H1 (cell line): ENCODE data around the gene GFI1B. TPM values are rescaled to one million over a fixed set of nuclear protein-coding genes. Genes with fewer than 3 reads are reported as not detected.

Experiments used
- CTCF ChIA-PET: fragments of 300-600 bp; sonication (Branson Sonifier 250); formaldehyde crosslinking; loops from one replicate; lab custom pipeline; 2021; ENCODE audit not compliant: partially characterized antibody; lab: Charles Lee
- POLR2A ChIA-PET: fragments of 300-600 bp; sonication (Branson Sonifier 250); formaldehyde crosslinking; loops from one replicate; lab custom pipeline; 2021; ENCODE audit warnings: inconsistent platforms; ENCODE audit not compliant: partially characterized antibody; lab: Charles Lee
- DNase-seq, 2 experiments: peaks; one replicate each; pipeline versions ENCODE4 v3.0.0 to v3.0.0-alpha.2; 2010 to 2022; ENCODE audit warnings: low spot score in 2 of 2, low read depth in 1 of 2, mixed read lengths in 1 of 2
- FAIRE-seq: peaks from 2 replicates; lab custom pipeline; 2011; peaks lifted over from hg19 to GRCh38; lab: Jason Lieb, UNC
- H2AFZ ChIP-seq: 2 replicates; pipeline ENCODE4 v1.8.1; 2012; ENCODE audit warnings: low read length, inconsistent platforms
- H2AK5ac ChIP-seq: 2 replicates; pipeline ENCODE4 v1.6.1; 2013; ENCODE audit warnings: low read depth, low read length
- H2BK120ac ChIP-seq: replicated peaks from 2 replicates; pipeline ENCODE3; 2013; ENCODE audit warnings: low read depth, low read length, inconsistent platforms
- H2BK12ac ChIP-seq: 2 replicates; pipeline ENCODE4 v1.6.1; 2013; ENCODE audit warnings: low read depth, low read length
- H2BK15ac ChIP-seq: 2 replicates; pipeline ENCODE4 v1.6.1; 2013; ENCODE audit warnings: low read length
- H2BK20ac ChIP-seq: 2 replicates; pipeline ENCODE4 v1.6.1; 2013; ENCODE audit warnings: low read length
- H2BK5ac ChIP-seq: 2 replicates; pipeline ENCODE4 v1.6.1; 2013; ENCODE audit warnings: low read depth, low read length
- H3K14ac ChIP-seq: 2 replicates; pipeline ENCODE4 v1.6.1; 2013; ENCODE audit warnings: inconsistent platforms; ENCODE audit not compliant: insufficient read length
- H3K18ac ChIP-seq: 2 replicates; pipeline ENCODE4 v1.6.1; 2013; ENCODE audit warnings: low read length; ENCODE audit errors: extremely low read depth
- H3K23ac ChIP-seq: 2 replicates; pipeline ENCODE4 v1.6.1; 2013; ENCODE audit warnings: inconsistent platforms; ENCODE audit not compliant: insufficient read length
- H3K23me2 ChIP-seq: 2 replicates; pipeline ENCODE4 v1.6.1; 2013; ENCODE audit warnings: low read depth, low read length
- H3K27ac ChIP-seq: 2 replicates; pipeline ENCODE4 v1.6.1; 2011; ENCODE audit warnings: low read depth, low read length, inconsistent platforms
- H3K27me3 ChIP-seq, 4 experiments: replicated peaks in 1 of 4; 1 replicate in 1 of 4; 2 replicates in 3 of 4; pipeline versions ENCODE4 v1.6.1 to v1.8.1; 2011 to 2013; ENCODE audit warnings: low read length in 3 of 4, mild to moderate bottlenecking in 3 of 4, inconsistent platforms in 2 of 4, mixed read lengths in 2 of 4, moderate library complexity in 1 of 4; ENCODE audit not compliant: control insufficient read depth in 3 of 4, insufficient read depth in 3 of 4; ENCODE audit errors: extremely low read depth in 1 of 4
- H3K36me3 ChIP-seq, 4 experiments: 2 replicates each; pipeline versions ENCODE4 v1.6.1 to v1.8.1; 2011 to 2013; ENCODE audit warnings: mild to moderate bottlenecking in 4 of 4, low read length in 3 of 4, moderate library complexity in 2 of 4, control low read depth in 1 of 4, inconsistent platforms in 1 of 4; ENCODE audit not compliant: insufficient read depth in 4 of 4, control insufficient read depth in 2 of 4
- H3K4ac ChIP-seq: replicated peaks from 2 replicates; pipeline ENCODE3; 2013; ENCODE audit warnings: low read length, low read depth, mixed read lengths, inconsistent platforms; ENCODE audit not compliant: insufficient read length
- H3K4me1 ChIP-seq, 4 experiments: replicated peaks in 1 of 4; 1 replicate in 1 of 4; 2 replicates in 3 of 4; pipeline versions ENCODE4 v1.6.1 to v1.8.1; 2011 to 2013; ENCODE audit warnings: low read length in 3 of 4, inconsistent platforms in 2 of 4, mixed read lengths in 1 of 4; ENCODE audit not compliant: insufficient read depth in 4 of 4, control insufficient read depth in 3 of 4
- H3K4me2 ChIP-seq, 2 experiments: 2 replicates each; pipeline versions ENCODE4 v1.6.1 to v1.8.1; 2011 to 2013; ENCODE audit warnings: low read depth in 2 of 2, low read length in 2 of 2, control low read depth in 1 of 2, inconsistent platforms in 1 of 2, mild to moderate bottlenecking in 1 of 2; ENCODE audit not compliant: insufficient read depth in 1 of 2
- H3K4me3 ChIP-seq, 4 experiments: fragments of 200-600, 300-600 bp in 1 of 4; sonication (generic), shearing (Covaris generic), sonication (Bioruptor Twin) in 1 of 4; 2 replicates each; pipeline versions ENCODE4 v1.5.1 to v1.8.1; 2011 to 2016; ENCODE audit warnings: low read length in 4 of 4, low read depth in 3 of 4, control low read depth in 2 of 4, inconsistent platforms in 2 of 4, mild to moderate bottlenecking in 2 of 4, mixed read lengths in 1 of 4, moderate library complexity in 1 of 4; ENCODE audit not compliant: insufficient read depth in 2 of 4; ENCODE audit errors: extremely low read depth in 1 of 4
- H3K56ac ChIP-seq: replicated peaks from 2 replicates; pipeline ENCODE3; 2013; ENCODE audit warnings: low read depth, mild to moderate bottlenecking, mixed read lengths, low read length, inconsistent platforms; ENCODE audit not compliant: insufficient read length
- H3K79me1 ChIP-seq: 2 replicates; pipeline ENCODE4 v1.6.1; 2013; ENCODE audit warnings: low read depth, low read length, control low read depth
- H3K79me2 ChIP-seq, 2 experiments: 2 replicates each; pipeline versions ENCODE4 v1.6.1 to v1.8.1; 2012 to 2013; ENCODE audit warnings: low read length in 2 of 2, mild to moderate bottlenecking in 2 of 2, inconsistent platforms in 1 of 2; ENCODE audit not compliant: insufficient read depth in 2 of 2, control insufficient read depth in 1 of 2
- H3K9ac ChIP-seq, 4 experiments: replicated peaks in 1 of 4; 1 replicate in 1 of 4; 2 replicates in 3 of 4; pipeline versions ENCODE4 v1.6.1 to v1.8.1; 2011 to 2013; ENCODE audit warnings: low read depth in 3 of 4, low read length in 3 of 4, control low read depth in 2 of 4, mild to moderate bottlenecking in 2 of 4, moderate library complexity in 2 of 4, inconsistent platforms in 1 of 4; ENCODE audit errors: extremely low read depth in 1 of 4
- H3K9me3 ChIP-seq, 2 experiments: 2 replicates each; pipeline versions ENCODE4 v1.6.1 to v1.8.1; 2012 to 2013; ENCODE audit warnings: mild to moderate bottlenecking in 2 of 2, moderate library complexity in 2 of 2, control low read depth in 1 of 2, inconsistent platforms in 1 of 2, low read depth in 1 of 2, low read length in 1 of 2, mixed read lengths in 1 of 2; ENCODE audit not compliant: insufficient read depth in 2 of 2
- H4K20me1 ChIP-seq, 2 experiments: replicated peaks in 1 of 2; 2 replicates each; pipeline versions ENCODE3 to v1.8.1; 2011 to 2013; ENCODE audit warnings: inconsistent platforms in 2 of 2, low read length in 2 of 2, mild to moderate bottlenecking in 1 of 2; ENCODE audit not compliant: insufficient read depth in 2 of 2, control insufficient read depth in 1 of 2
- H4K5ac ChIP-seq: 2 replicates; pipeline ENCODE4 v1.6.1; 2013; ENCODE audit warnings: low read length, low read depth, mixed read lengths, inconsistent platforms; ENCODE audit not compliant: insufficient read length
- H4K8ac ChIP-seq: 2 replicates; pipeline ENCODE4 v1.8.0; 2013; ENCODE audit warnings: mild to moderate bottlenecking, moderate library complexity, low read length, inconsistent platforms; ENCODE audit not compliant: insufficient read depth; ENCODE audit errors: extremely low read depth
- H4K91ac ChIP-seq: replicated peaks from 2 replicates; pipeline ENCODE3; 2013; ENCODE audit warnings: low read length, mixed read lengths, inconsistent platforms; ENCODE audit not compliant: insufficient read length
- CTBP2 ChIP-seq: IDR thresholded peaks from 2 replicates; pipeline ENCODE4 v1.7.0; 2011; ENCODE audit warnings: borderline replicate concordance, mild to moderate bottlenecking, moderate library complexity, mixed read lengths, low read length; ENCODE audit not compliant: insufficient read depth, insufficient read length
- HDAC2 ChIP-seq, 2 experiments: fragments of 300-600 bp in 1 of 2; sonication (generic) in 1 of 2; IDR thresholded peaks; 2 replicates each; pipeline ENCODE4 v1.6.1; 2011 to 2012; ENCODE audit warnings: low read depth in 2 of 2, low read length in 2 of 2, mild to moderate bottlenecking in 2 of 2, moderate library complexity in 2 of 2, borderline replicate concordance in 1 of 2, inconsistent platforms in 1 of 2
- HDAC6 ChIP-seq: IDR thresholded peaks from one replicate; pipeline ENCODE4 v1.7.1; 2012; ENCODE audit warnings: low read depth, mild to moderate bottlenecking, inconsistent platforms, low read length, moderate library complexity
- KDM1A ChIP-seq: fragments of 200-600, 300-600 bp; sonication (generic); IDR thresholded peaks from 2 replicates; pipeline ENCODE4 v1.7.1; 2016; ENCODE audit warnings: mild to moderate bottlenecking, low read length, borderline replicate concordance
- POLR2AphosphoS5 ChIP-seq: IDR thresholded peaks from 2 replicates; pipeline ENCODE4 v1.6.1; 2011; ENCODE audit warnings: low read depth, low read length
- SAP30 ChIP-seq: fragments of 300-600 bp; sonication (generic); IDR thresholded peaks from 2 replicates; pipeline ENCODE4 v1.7.1; 2012; ENCODE audit warnings: low read length, moderate library complexity, mild to moderate bottlenecking, inconsistent platforms; ENCODE audit not compliant: insufficient read depth, insufficient replicate concordance
- SIRT6 ChIP-seq: IDR thresholded peaks from one replicate; pipeline ENCODE4 v1.7.1; 2012; ENCODE audit warnings: low read length, inconsistent platforms
- TAF7 ChIP-seq: optimal IDR thresholded peaks from 2 replicates; pipeline ENCODE3; 2011; ENCODE audit warnings: low read depth, mild to moderate bottlenecking, inconsistent platforms, low read length, moderate library complexity, borderline replicate concordance
- ZNF274 ChIP-seq: IDR thresholded peaks from 2 replicates; pipeline ENCODE4 v1.7.0; 2012; ENCODE audit warnings: low read length, borderline replicate concordance; ENCODE audit errors: extremely low read depth
- WGBS, 2 experiments: shearing (Covaris generic) in 1 of 2; methylation state at CpG; one replicate each; pipeline versions ENCODE4 v1.1.6 to v1.1.7; 2013 to 2015; ENCODE audit warnings: low lambda C conversion rate in 2 of 2, mixed read lengths in 2 of 2, inconsistent platforms in 1 of 2, low coverage in 1 of 2, missing lambda C conversion rate in 1 of 2; ENCODE audit not compliant: insufficient replicate concordance in 2 of 2, insufficient coverage in 1 of 2, insufficient read length in 1 of 2; ENCODE audit errors: extremely low coverage in 1 of 2, missing lambda C conversion rate in 1 of 2; 5-methylcytosine and 5-hydroxymethylcytosine counted together
- polyA plus RNA-seq, 7 experiments: library from polyadenylated mRNA; depleted of rRNA in 3 of 7; stranded (reverse) in 5 of 7; unstranded in 2 of 7; fragments of >200 nt in 5 of 7; fragments of 200-250 nt in 2 of 7; gene quantifications; 1 replicate in 5 of 7; 2 replicates in 1 of 7; 4 replicates in 1 of 7; pipeline versions ENCODE4 v1.2.1 to v1.2.3, GENCODE V29; 2011 to 2013; ENCODE audit warnings: missing spikeins in 2 of 7, mixed read lengths in 2 of 7
- total RNA-seq: library from RNA; stranded (reverse); fragmentation: NEBNext Ultra II Directional; extraction: Animal tissue kit (Norgen Biotek cat#: 25700); gene quantifications from 2 replicates; pipeline ENCODE4 v1.2.1, GENCODE V29; 2021

Gene GFI1B
- total and polyA plus RNA-seq, 2 of the 8 experiments (the other 6 are each of a cell fraction or from before 2014, with no cell fraction given), result 0.09 to 0.11 TPM

DNA sequence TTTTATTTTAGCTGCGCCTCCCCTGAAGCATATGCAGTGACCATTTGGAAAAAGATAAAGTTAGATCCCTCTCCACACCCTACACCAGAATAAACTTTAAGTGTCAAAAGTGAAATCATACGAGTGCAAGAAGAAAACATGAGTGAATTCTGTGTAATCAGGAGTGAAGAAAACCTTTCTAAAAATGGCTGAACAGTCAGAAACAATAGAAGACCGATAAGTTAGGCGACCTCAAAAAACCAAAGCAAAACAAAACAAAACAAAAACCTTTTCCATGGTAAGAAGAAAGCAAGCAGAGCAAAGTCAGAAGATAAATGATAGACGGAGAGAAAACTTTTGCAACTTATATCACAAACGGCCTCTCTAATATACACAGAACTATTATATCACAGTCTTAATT lies 17.5 kb upstream of the GFI1B start:
- H2BK20ac ChIP-seq, result no peak overlapping the region
- POLR2A ChIA-PET, result no interaction called here
- no peak overlapping the region for H2BK12ac ChIP-seq
- H3K79me1 ChIP-seq, result no peaks in the 10 kb centered on the region
- H4K8ac ChIP-seq, result no peak overlapping the region
- H3K4ac ChIP-seq, result no peak overlapping the region
- H4K5ac ChIP-seq, result no peak overlapping the region
- no peak overlapping the region for H3K18ac ChIP-seq
- no peaks in the 10 kb centered on the region for H3K23me2 ChIP-seq
- H3K4me2 ChIP-seq, result no peak overlapping the region
- no peak overlapping the region for H2AK5ac ChIP-seq
- H3K27ac ChIP-seq, result no peak overlapping the region
- no peaks in the 10 kb centered on the region for H3K9me3 ChIP-seq
- H4K20me1 ChIP-seq, result no peaks in the 10 kb centered on the region
- H3K36me3 ChIP-seq, result no peaks in the 10 kb centered on the region
- no peak overlapping the region for H2BK15ac ChIP-seq
- H2AFZ ChIP-seq, result no peak overlapping the region
- H4K91ac ChIP-seq, result no peak overlapping the region
- H3K79me2 ChIP-seq, result no peaks in the 10 kb centered on the region
- 83% methylated on average over 6 of the region's 6 CpGs; no CpG with 5 or more reads in 1 of the 2 experiments for WGBS, 2 experiments
- CTCF ChIA-PET, result interaction anchor here (0.9 kb wide), 1 partner anchor 17 kb away, joined by 3 read pairs; the partner anchor contains the start of gene GFI1B
- no peak overlapping the region for H3K4me3 ChIP-seq
- H3K9ac ChIP-seq, result no peak overlapping the region
- H3K56ac ChIP-seq, result no peak overlapping the region
- no peaks in the 10 kb centered on the region for H3K4me1 ChIP-seq
- FAIRE-seq, result no peak
- no peak overlapping the region for H3K14ac ChIP-seq
- H2BK5ac ChIP-seq, result no peak overlapping the region
- H3K23ac ChIP-seq, result no peak overlapping the region
- H3K27me3 ChIP-seq, result no peaks in the 10 kb centered on the region
- H2BK120ac ChIP-seq, result no peak overlapping the region
- TF ChIP-seq HDAC6 (no peak), SIRT6 (no peak), POLR2AphosphoS5 (no peak), SAP30 (no peak), HDAC2 (IDR thresholded peaks at IDR 0.05; ENCODE audit: borderline replicate concordance in 1 of 2, low read depth in 2 of 2, low read length in 2 of 2) (no peak), KDM1A (no peak), TAF7 (no peak), CTBP2 (no peak), ZNF274 (no peak)
- TF ChIP-seq, all 59 proteins: peak for 0
- no peak for DNase-seq
